T-helper 9 cell (primary cell): Measurements from ENCODE around the gene POLR2H.

Experiments
- DNase-seq: peaks from one replicate; pipeline ENCODE4 v3.0.0-alpha.2; 2020
- total RNA-seq, 2 donors: gene quantifications; one replicate each; lab custom pipeline; 2026; lab: John Stamatoyannopoulos, UW

POLR2H gene
- total RNA-seq, result 23.7 to 39.8 reads per million in 2 donors

DNA sequence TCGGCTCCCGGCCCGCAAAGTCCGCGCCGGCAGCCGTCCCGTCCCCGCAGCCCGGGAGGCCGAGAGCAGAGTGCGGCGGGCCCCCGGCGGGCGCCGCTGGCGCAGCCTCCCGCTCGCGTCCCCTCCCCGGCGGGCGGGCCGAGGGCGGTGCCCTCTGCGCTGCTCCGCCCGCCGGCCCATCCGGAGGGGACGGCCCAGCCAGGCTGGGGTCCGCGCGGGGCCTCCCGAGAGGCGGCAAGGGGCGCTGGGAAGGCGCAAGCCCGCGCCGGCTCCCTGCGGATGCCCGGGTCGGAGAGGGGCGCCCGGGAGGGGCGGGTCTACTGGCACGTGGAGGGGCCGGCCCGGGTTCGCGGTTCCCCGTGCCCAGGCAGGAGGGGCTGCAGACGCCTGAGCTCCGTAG, at the start of gene POLR2H, which contains the start of gene CLCN2:
Gene POLR2H, plus strand, starts transcription at position 179 of the 400 bp plus-strand sequence. CDS start 1,783 bp downstream, outside the sequence.
Gene CLCN2, minus strand, starts transcription at position 74 of the 400 bp plus-strand sequence. CDS start 126 bp downstream, outside the sequence.
- DNase-seq, result peak; percentile 38

DNA sequence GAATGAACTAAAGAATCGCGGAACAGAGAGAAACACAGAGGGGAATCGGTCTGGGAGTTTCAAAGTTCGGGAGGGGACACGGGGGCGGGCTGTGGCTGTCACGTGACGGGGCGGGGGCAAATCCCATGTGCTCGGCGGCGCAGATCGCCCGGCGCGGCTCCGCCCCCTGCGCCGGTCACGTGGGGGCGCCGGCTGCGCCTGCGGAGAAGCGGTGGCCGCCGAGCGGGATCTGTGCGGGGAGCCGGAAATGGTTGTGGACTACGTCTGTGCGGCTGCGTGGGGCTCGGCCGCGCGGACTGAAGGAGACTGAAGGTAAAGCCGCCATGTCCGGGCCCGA, 47.2 kb upstream of the POLR2H start, which contains the start of gene EIF4G1:
Gene EIF4G1, plus strand, starts transcription at position 244 of the 337 bp plus-strand sequence. CDS start 1,191 bp downstream, outside the sequence.
- peak; percentile 90 for DNase-seq

DNA sequence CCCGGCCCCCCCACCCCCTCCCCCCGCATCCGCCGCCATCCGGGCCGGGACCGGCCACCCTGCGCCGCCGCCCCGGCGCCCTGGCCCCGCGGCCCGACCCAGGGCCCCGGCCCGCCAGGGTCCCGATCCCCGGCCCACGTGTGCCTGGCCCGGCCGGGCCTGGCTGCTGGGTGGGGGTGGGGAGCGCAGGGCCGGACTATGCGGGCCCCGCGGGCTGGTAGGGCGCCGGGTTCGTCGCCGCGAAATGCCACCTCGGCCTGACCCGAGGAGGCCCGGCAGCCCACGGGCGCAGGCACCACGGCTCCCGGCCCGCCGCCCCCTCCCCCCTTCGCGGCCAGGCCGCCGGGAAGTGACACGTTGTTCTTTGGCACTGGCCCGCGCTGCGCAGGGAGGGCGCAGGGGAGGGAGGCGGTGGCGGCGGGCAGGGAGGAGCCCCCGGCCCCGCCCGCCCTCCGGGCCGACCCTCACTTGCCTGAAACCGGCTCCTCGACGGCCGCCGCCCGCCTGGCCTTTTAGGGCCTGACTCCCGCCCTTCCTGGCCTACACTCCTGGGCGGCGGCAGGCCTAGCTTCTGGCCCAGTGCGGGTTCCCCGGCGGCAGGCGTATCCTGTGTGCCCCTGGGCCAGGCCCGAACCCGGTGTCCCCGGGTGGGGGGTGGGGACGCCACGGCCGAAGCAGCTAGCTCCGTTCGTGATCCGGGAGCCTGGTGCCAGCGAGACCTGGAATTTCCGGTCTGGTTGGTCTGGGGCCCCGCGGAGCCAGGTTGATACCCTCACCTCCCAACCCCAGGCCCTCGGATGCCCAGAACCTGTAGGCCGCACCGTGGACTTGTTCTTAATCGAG, 46.6 kb upstream of the POLR2H start:
- peak; percentile 70 for DNase-seq

DNA sequence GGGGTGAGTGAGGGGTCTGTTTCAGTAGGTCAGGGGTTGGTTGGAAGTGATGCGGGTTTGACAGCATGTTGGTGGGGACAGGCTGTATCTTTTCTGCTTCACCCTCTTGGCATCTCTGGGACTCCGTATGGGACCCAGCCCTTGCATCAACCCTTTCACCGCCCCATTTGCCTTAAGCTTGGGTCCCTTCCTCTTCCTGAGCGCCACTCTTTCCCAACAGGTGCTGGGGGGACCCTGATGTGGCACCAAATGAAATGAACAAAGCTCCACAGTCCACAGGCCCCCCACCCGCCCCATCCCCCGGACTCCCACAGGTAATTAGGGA, 46.0 kb upstream of the POLR2H start:
- DNase-seq, result no peak

DNA sequence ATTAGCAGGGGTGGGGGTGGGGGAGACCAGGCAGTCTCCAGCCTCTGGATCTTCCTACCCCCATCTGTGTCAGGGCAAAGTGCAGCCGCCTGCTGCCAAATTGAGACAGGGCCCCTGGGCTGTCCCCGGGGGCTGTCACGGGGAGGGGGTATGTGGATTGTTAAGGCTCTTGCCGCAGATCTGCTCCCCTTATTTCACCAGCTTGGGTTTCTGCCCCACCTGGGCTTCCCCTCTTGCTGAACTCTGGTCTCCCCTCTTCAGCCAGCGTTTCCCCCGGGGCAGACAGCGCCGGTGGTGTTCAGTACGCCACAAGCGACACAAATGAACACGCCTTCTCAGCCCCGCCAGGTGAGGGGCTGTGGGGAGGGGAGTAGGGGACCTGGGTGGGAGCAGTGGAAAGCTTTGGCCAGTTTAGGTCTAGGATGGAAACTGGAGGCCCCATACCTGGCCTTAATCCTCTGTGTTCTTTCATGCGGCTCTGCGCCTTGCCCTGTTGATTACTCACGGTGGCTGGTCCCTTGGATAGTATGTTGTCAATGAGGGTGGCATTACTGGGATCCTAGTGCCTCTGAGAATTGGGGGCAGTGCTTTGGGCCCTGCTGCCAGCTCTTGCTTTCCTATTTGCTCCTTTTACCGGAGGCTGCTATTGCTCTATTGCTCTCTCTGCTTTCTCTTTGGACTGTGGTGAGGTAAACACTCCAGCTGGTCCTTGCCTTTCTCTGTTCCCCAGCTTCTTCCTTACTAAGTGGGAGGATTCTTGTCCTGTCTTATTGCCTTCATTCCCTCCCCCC, 45.4 kb upstream of the POLR2H start:
- no peak for DNase-seq

DNA sequence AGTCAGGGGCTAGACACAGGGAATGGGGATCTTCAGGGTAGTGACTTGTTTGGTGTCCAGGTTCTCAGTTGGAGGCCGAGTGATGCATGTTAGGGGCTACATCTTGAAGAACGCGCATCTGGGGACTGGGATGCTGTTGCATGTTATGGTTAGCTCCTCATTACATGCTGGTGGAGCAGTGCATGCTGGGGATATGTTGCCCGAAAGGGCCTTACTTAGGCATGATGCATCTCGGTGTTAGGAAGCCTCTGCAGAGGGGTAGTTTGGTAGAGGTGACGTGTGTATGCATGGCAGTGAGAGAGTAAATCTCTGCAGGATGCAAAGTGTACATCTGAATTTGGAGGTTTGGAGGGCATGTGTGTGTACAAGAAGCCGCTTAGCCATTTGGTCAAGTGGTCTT, 44.7 kb upstream of the POLR2H start:
- no peak for DNase-seq

DNA sequence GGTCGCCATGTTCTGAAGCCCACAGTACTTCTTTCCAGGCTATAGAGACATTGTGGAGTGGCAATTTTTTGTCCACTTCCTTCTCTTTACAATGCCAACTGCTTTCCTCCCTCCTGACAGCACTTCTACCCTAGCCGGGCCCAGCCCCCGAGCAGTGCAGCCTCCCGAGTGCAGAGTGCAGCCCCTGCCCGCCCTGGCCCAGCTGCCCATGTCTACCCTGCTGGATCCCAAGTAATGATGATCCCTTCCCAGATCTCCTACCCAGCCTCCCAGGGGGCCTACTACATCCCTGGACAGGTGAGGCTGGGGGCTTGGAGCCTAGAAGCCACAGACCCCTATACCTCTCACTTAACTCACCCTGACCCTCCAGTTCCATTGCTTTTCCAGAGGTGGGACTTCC, 44.3 kb upstream of the POLR2H start:
- DNase-seq, result no peak

DNA sequence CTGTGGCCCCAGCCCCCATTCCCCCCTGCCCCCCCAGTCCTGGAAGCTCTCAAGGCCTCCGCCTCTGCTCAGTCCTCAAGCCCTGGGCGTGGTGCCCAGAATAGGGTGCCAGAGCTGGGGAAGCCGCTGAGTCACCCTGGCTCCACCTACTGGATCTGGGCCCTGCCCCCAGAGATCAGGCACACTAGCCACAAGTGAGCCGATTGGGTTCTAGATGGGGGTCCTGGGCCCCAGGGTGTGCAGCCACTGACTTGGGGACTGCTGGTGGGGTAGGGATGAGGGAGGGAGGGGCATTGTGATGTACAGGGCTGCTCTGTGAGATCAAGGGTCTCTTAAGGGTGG, 41.4 kb upstream of the POLR2H start:
- DNase-seq, result no peak

DNA sequence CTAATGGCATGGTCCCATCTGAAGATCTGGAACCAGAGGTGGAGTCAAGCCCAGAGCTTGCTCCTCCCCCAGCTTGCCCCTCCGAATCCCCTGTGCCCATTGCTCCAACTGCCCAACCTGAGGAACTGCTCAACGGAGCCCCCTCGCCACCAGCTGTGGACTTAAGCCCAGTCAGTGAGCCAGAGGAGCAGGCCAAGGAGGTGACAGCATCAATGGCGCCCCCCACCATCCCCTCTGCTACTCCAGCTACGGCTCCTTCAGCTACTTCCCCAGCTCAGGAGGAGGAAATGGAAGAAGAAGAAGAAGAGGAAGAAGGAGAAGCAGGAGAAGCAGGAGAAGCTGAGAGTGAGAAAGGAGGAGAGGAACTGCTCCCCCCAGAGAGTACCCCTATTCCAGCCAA, 39.8 kb upstream of the POLR2H start:
- DNase-seq, result no peak

DNA sequence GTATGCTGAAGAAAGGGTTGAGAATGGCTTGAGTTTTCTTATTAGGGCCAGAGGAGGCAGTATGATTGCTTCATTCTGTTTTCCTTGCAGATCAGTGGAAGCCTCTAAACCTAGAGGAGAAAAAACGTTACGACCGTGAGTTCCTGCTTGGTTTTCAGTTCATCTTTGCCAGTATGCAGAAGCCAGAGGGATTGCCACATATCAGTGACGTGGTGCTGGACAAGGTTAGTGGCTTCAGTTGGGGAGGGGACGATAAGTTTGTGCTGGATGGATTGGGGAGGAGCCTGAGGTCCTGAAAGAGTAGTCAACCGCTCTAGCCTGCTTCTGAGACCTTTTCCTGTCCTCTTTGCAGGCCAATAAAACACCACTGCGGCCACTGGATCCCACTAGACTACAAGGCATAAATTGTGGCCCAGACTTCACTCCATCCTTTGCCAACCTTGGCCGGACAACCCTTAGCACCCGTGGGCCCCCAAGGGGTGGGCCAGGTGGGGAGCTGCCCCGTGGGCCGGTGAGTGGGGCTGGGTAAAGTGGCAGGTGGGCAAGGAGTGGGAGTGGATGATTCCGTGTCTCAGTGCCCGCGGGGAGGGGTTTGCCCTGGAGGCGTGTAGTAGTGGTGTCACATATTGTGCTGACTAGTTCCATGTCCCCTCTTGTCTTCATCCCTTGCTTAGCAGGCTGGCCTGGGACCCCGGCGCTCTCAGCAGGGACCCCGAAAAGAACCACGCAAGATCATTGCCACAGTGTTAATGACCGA, 38.6 kb upstream of the POLR2H start:
- DNase-seq, result no peak

DNA sequence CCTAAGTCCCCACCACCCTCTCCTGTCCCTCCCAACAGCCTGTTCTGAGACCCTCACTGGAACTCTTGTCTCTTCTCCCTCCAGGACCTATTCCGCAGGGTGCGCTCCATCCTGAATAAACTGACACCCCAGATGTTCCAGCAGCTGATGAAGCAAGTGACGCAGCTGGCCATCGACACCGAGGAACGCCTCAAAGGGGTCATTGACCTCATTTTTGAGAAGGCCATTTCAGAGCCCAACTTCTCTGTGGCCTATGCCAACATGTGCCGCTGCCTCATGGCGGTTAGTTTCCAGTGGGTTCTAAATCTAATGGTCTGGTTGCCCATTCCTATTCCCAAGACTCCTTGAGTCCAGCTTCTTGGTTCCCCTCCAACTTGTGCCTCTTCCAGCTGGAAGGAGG, 37.8 kb upstream of the POLR2H start:
- DNase-seq, result no peak

DNA sequence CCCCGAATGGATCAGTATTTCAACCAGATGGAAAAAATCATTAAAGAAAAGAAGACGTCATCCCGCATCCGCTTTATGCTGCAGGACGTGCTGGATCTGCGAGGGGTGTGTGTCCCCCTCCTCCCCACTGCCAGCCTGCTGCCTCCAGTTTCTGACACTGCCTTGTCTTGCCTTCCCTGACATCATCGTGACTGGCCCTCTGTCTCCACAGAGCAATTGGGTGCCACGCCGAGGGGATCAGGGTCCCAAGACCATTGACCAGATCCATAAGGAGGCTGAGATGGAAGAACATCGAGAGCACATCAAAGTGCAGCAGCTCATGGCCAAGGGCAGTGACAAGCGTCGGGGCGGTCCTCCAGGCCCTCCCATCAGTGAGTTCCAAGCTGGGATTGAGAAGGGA, 36.2 kb upstream of the POLR2H start:
- no peak for DNase-seq

DNA sequence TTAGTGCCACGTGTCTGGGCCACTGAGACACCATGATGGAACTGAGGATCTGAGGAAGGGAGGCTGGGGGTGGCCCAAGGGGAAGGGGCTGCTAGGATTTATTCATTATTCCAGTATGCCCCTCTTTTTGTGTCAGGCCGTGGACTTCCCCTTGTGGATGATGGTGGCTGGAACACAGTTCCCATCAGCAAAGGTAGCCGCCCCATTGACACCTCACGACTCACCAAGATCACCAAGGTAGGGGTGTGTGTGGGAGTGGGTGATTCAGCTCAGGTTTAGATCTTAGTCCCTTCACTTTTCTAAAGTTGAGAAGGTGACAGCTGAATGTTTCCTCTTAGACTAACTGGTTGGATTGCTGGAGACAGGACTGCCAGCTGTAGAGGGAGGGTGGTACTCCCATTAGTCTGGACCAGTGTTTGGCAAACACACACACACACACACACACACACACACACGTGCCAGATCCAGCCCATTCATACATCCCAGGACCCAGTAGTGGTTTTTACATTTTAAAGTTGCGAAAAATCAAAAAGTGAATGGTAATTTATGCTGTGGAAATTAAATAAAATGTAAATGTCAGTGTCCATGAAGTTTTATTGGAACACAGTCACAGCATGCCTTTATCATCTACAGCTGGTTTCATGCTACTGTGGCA, 35.7 kb upstream of the POLR2H start:
- no peak for DNase-seq

DNA sequence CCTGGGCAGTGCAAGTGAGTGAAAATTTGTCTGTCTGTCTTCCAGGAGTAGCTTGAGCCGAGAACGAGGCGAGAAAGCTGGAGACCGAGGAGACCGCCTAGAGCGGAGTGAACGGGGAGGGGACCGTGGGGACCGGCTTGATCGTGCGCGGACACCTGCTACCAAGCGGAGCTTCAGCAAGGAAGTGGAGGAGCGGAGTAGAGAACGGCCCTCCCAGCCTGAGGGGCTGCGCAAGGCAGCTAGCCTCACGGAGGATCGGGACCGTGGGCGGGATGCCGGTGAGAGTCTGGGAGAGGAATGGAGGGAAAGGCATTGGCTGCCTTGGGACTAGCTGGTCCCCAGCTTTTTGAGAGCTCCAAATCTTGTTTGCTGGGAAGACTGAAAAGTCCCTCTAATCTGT, 34.3 kb upstream of the POLR2H start:
- DNase-seq, result no peak

DNA sequence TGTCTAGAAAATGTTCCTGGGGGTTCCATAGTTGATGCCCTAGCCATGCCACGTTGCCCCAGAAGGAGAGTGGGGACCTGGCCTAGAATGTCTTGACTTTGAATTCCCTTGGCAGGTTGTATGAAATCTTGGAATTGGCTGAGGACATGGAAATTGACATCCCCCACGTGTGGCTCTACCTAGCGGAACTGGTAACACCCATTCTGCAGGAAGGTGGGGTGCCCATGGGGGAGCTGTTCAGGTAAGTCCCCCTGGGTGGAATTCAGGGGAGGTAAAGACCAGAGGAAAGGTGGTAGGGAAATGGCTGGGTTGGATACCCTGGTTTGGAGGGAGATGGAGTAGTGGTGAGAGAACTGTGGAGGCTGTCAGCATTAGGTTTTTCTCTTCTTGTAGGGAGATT, 33.0 kb upstream of the POLR2H start:
- DNase-seq, result no peak

DNA sequence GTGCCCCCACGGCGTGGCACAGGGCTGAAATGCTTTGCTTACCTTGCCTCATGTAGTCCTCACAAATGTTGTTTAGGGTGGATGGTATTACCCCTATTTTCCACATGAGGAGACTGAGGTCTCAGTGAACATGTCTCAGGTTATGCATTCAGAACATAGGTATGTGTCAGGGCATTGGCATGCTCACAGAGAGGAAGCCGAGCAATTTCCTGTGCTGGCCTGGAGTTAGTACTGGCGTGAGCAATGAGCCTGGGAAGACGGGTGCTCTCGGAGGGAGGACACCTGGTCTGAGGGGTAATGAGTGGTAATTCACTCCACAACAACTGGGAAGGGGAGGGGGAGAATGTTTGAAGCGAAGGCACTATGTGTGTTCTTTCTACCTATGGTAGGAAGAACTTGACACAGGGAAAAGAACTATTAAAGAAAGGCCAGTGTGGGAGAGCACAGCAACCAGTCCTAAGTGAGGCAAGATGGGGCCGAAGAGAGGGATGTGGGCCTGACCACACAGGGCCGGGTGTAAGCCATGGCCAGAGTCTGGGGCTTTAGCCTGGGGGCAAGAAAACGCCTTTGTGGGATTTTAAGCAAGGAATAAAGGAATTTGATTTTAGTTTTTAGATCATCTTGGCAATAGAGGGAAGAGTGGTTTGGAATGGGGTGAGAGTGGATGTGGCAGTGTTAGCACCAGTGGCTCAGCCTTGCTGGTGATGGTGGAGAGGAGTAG, 29.0 kb upstream of the POLR2H start:
- no peak for DNase-seq

DNA sequence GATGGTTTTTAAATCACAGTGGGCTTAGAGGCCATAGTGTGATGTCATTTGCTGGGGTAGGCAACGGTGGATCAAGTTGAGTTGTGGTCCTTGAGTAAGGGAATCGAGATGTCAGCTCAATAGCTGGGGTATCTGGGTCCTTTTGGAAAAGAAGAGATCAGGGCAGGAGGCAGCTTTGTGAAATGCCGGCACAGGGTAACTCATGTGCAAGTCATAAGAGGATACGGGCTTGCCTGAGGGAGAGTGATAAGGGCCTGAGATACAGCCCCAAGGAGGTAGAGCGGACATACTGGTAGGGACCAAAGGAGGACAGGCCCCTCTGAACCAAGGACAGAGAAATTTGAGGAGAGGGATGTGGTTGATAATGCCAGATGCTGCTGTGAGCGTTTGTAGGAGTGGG, 28.3 kb upstream of the POLR2H start:
- no peak for DNase-seq

DNA sequence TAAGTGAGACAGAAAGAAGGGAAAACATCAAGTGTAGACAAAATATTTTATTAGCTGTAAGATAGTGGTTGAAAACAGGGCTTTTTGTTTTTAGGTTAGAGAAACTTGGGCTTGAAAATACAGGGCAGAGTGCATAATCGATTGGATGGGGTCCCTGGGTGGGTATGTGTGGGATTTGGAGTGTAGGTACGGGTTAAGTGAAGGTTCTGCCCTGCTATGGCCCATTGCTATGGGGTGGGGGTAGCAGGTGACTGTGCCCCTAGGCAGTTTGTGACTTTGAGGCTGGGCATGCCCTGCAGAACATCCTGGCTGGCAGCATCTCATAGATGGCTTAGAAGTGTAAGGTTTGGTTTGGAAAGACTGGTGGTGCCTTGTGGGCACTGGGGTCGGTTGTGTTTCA, 27.8 kb upstream of the POLR2H start:
- no peak for DNase-seq

DNA sequence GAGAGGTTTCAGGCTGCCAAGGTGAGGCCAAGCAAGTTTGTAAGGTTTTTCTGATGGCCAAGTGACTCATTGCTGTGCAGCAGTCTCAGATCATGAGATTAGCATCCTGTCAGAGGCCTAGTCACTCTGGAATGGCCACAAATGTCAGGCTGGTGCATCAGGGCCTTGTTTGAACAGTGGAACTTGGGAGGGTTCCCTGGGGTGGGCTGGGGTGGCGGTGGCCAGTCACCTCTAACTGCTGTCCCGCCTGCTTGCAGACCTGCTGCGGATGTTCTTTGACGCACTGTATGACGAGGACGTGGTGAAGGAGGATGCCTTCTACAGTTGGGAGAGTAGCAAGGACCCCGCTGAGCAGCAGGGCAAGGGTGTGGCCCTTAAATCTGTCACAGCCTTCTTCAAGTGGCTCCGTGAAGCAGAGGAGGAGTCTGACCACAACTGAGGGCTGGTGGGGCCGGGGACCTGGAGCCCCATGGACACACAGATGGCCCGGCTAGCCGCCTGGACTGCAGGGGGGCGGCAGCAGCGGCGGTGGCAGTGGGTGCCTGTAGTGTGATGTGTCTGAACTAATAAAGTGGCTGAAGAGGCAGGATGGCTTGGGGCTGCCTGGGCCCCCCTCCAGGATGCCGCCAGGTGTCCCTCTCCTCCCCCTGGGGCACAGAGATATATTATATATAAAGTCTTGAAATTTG, 26.9 kb upstream of the POLR2H start:
- DNase-seq, result peak; percentile 31

DNA sequence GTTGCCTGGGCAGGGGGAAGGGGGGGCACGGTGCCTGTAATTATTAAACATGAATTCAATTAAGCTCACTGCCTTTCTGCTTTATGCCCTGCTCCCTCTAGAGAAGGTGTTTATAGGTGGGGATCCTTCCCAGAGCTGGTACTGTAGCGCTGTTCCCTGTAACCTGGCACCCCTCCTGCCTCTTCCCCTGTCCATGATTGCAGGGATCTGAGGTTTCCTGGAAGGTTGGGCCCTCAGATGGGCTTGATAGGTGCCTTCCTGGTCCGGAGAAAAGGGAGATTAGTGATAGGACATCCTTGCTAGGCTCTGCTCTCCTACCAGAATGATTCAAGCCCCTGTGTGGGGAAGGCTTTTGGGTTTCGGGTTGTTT, 26.2 kb upstream of the POLR2H start:
- DNase-seq, result no peak
